ENCODE measurements around the gene DCAF5.

DCAF5 gene

GRCh38 chr14:69005432-69006148, 147.3 kb downstream of the DCAF5 start:
- H3K36me3 ChIP-seq (ENCODE audit: control insufficient read depth, insufficient read depth, low read length), result no peaks in the 10 kb centered on the region
- H3K9me3 ChIP-seq (ENCODE audit: control insufficient read depth, insufficient read depth, low read length), result no peaks in the 10 kb centered on the region
- peaks cover 3% of the 10 kb centered on the region for H3K4me1 ChIP-seq (ENCODE audit: control insufficient read depth, insufficient read depth, low read length)
- H3K27ac ChIP-seq (ENCODE audit: low read length), result no peak overlapping the region
- no peak overlapping the region for H3K4me3 ChIP-seq (ENCODE audit: low read length)
- H3K27me3 ChIP-seq (ENCODE audit: control insufficient read depth, insufficient read depth, low read length), result no peaks in the 10 kb centered on the region
- DNase-seq (ENCODE audit: low read depth, low spot score), result no peak
- no CpG with 5 or more reads among the region's 11 CpGs for WGBS (ENCODE audit: insufficient coverage, insufficient read length)

- Histone ChIP-seq H3K27me3 (ENCODE audit: control insufficient read depth, insufficient read depth, low read length) (no peaks in the 10 kb centered on the region), H3K9me3 (ENCODE audit: control insufficient read depth, insufficient read depth, low read length) (no peaks in the 10 kb centered on the region), H3K4me1 (ENCODE audit: control insufficient read depth, insufficient read depth, low read length) (peaks cover 3% of the 10 kb centered on the region), H3K4me3 (ENCODE audit: low read length) (no peak overlapping the region), H3K36me3 (ENCODE audit: control insufficient read depth, insufficient read depth, low read length) (no peaks in the 10 kb centered on the region), H3K27ac (ENCODE audit: low read length) (no peak overlapping the region)
- no peak for DNase-seq (ENCODE audit: low read depth, low spot score)
- no CpG with 5 or more reads among the region's 7 CpGs for WGBS (ENCODE audit: insufficient coverage, insufficient read length)
Measured at GRCh38 chr14:69004731-69005431, 148.0 kb downstream of the DCAF5 start.

DNA sequence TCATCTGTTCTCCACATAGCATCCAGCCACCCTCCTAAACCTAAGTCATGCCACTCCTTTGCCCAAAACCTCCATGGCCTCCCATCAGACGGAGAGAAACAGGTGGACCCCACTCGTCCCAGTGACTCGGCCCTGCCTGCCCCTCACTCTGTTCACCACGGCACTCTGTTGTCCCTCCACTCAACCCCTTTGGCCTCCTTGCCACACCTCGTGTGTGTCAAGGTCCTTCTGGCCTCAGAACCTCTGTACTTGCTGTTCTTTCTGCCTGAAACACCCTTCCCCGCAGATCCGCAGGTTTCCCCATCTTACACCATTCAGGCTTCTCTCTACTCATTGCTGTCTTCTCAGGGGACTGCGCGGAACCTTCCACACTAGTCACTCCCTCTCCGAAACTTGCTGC, 149.3 kb downstream of the DCAF5 start:
- Histone ChIP-seq H3K27me3 (ENCODE audit: control insufficient read depth, insufficient read depth, low read length) (no peaks in the 10 kb centered on the region), H3K36me3 (ENCODE audit: control insufficient read depth, insufficient read depth, low read length) (no peaks in the 10 kb centered on the region), H3K4me3 (ENCODE audit: low read length) (no peak overlapping the region), H3K4me1 (ENCODE audit: control insufficient read depth, insufficient read depth, low read length) (peaks cover 3% of the 10 kb centered on the region), H3K9me3 (ENCODE audit: control insufficient read depth, insufficient read depth, low read length) (no peaks in the 10 kb centered on the region), H3K27ac (ENCODE audit: low read length) (no peak overlapping the region)
- no CpG with 5 or more reads among the region's 10 CpGs for WGBS (ENCODE audit: insufficient coverage, insufficient read length)
- no peak for DNase-seq (ENCODE audit: low read depth, low spot score)

DNA sequence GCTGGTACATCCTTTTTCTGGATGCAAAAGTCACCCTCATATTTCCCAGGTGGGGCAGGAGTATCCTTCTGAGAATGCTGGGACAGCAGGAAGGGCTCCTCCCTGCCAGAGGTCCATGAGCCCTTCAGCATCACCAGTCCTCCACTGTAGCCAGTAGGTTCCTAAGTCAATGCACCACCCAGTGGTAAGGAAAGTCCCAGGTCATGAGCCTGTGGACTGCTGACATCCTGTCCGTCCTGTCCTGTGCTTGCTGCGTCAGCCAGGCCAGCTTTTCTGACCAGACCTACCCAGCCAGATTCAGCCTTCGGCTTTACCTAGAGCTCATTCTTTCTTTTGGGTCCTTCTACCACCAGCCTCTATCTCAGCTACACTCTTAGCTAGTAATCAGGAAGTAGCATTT, 150.8 kb downstream of the DCAF5 start:
- Histone ChIP-seq H3K9me3 (ENCODE audit: control insufficient read depth, insufficient read depth, low read length) (no peaks in the 10 kb centered on the region), H3K36me3 (ENCODE audit: control insufficient read depth, insufficient read depth, low read length) (no peaks in the 10 kb centered on the region), H3K27ac (ENCODE audit: low read length) (no peak overlapping the region), H3K27me3 (ENCODE audit: control insufficient read depth, insufficient read depth, low read length) (no peaks in the 10 kb centered on the region), H3K4me3 (ENCODE audit: low read length) (no peak overlapping the region), H3K4me1 (ENCODE audit: control insufficient read depth, insufficient read depth, low read length) (peaks cover 3% of the 10 kb centered on the region)
- WGBS (ENCODE audit: insufficient coverage, insufficient read length), result no CpG with 5 or more reads among the region's 3 CpGs
- no peak for DNase-seq (ENCODE audit: low read depth, low spot score)

GRCh38 chr14:69001375-69001774, 151.5 kb downstream of the DCAF5 start:
- no peaks in the 10 kb centered on the region for H3K9me3 ChIP-seq (ENCODE audit: control insufficient read depth, insufficient read depth, low read length)
- no peaks in the 10 kb centered on the region for H3K36me3 ChIP-seq (ENCODE audit: control insufficient read depth, insufficient read depth, low read length)
- H3K4me3 ChIP-seq (ENCODE audit: low read length), result no peak overlapping the region
- H3K27ac ChIP-seq (ENCODE audit: low read length), result no peak overlapping the region
- H3K4me1 ChIP-seq (ENCODE audit: control insufficient read depth, insufficient read depth, low read length), result peaks cover 3% of the 10 kb centered on the region
- WGBS (ENCODE audit: insufficient coverage, insufficient read length), result no CpG with 5 or more reads among the region's 2 CpGs
- no peak for DNase-seq (ENCODE audit: low read depth, low spot score)
- no peaks in the 10 kb centered on the region for H3K27me3 ChIP-seq (ENCODE audit: control insufficient read depth, insufficient read depth, low read length)
